IMR-90 (cell line): ENCODE results near the gene ARL6IP6. TPM values are rescaled to one million over a fixed set of nuclear protein-coding genes. Genes with fewer than 3 reads are reported as not detected.

Source experiments
- ATAC-seq: fragments of 200-7000 bp; cut with Tn5 transposase; 2 replicates; pipeline ENCODE4 v1.9.1; 2020; ENCODE audit warnings: low read depth, mild to moderate bottlenecking, moderate library complexity
- BruUV-seq: library from RNA; stranded (reverse); fragments of 400-500 nt; replicated peaks from 2 replicates; lab custom pipeline; 2021; lab: Mats Ljungman, UMichigan
- CTCF ChIA-PET: fragments of 300-600 bp; formaldehyde crosslinking; extraction: SDS; loops from one replicate; lab custom pipeline; 2021; ENCODE audit warnings: antibody characterized with exemption; lab: Yijun Ruan, JAX
- POLR2A ChIA-PET: fragments of 300-600 bp; sonication (Branson Sonifier 250); formaldehyde crosslinking; loops from one replicate; lab custom pipeline; 2022; ENCODE audit warnings: antibody characterized with exemption; ENCODE audit not compliant: unreplicated experiment; lab: Charles Lee
- DNase-seq: peaks from one replicate; pipeline ENCODE4 v3.0.0; 2013
- H2AFZ ChIP-seq: replicated peaks from 2 replicates; pipeline ENCODE3; 2013; ENCODE audit warnings: low read length, mild to moderate bottlenecking; ENCODE audit not compliant: poor library complexity
- H2AK5ac ChIP-seq: 2 replicates; pipeline ENCODE4 v1.6.1; 2013; ENCODE audit warnings: low read depth, low read length, inconsistent platforms
- H2AK9ac ChIP-seq: replicated peaks from 2 replicates; pipeline ENCODE3; 2013; ENCODE audit warnings: mild to moderate bottlenecking, low read depth, low read length, moderate library complexity; ENCODE audit not compliant: poor library complexity
- H2BK120ac ChIP-seq: 2 replicates; pipeline ENCODE4 v1.6.1; 2013; ENCODE audit warnings: low read depth, low read length, inconsistent platforms
- H2BK15ac ChIP-seq: 3 replicates; pipeline ENCODE4 v1.6.1; 2013; ENCODE audit warnings: low read depth, low read length, inconsistent platforms
- H2BK20ac ChIP-seq: 2 replicates; pipeline ENCODE4 v1.6.1; 2013; ENCODE audit warnings: low read depth, mild to moderate bottlenecking, inconsistent platforms, low read length, moderate library complexity
- H2BK5ac ChIP-seq: 2 replicates; pipeline ENCODE4 v1.6.1; 2013; ENCODE audit warnings: mild to moderate bottlenecking, low read depth, low read length, inconsistent platforms; ENCODE audit not compliant: poor library complexity, severe bottlenecking
- H3K14ac ChIP-seq: replicated peaks from 2 replicates; pipeline ENCODE4 v1.6.1; 2013; ENCODE audit warnings: low read depth, low read length, inconsistent platforms
- H3K18ac ChIP-seq: 2 replicates; pipeline ENCODE4 v1.6.1; 2013; ENCODE audit warnings: low read depth, low read length, control low read depth
- H3K23ac ChIP-seq: 2 replicates; pipeline ENCODE4 v1.6.1; 2013; ENCODE audit warnings: low read depth, low read length, inconsistent platforms
- H3K27ac ChIP-seq: 2 replicates; pipeline ENCODE4 v1.5.1; 2013; ENCODE audit warnings: mild to moderate bottlenecking, control low read depth, low read length; ENCODE audit not compliant: insufficient read depth
- H3K27me3 ChIP-seq: 2 replicates; pipeline ENCODE4 v1.6.1; 2013; ENCODE audit warnings: low read length; ENCODE audit not compliant: control insufficient read depth, insufficient read depth
- H3K36me3 ChIP-seq: 2 replicates; pipeline ENCODE4 v1.6.1; 2013; ENCODE audit warnings: low read length, mixed read lengths; ENCODE audit not compliant: control insufficient read depth, insufficient read depth
- H3K4ac ChIP-seq: 2 replicates; pipeline ENCODE4 v1.6.1; 2013; ENCODE audit warnings: low read depth, low read length, inconsistent platforms
- H3K4me1 ChIP-seq: 2 replicates; pipeline ENCODE4 v1.6.1; 2013; ENCODE audit warnings: low read length, mixed read lengths; ENCODE audit not compliant: control insufficient read depth, insufficient read depth
- H3K4me2 ChIP-seq: 2 replicates; pipeline ENCODE4 v1.6.1; 2013; ENCODE audit warnings: low read depth, mild to moderate bottlenecking, control low read depth, low read length, moderate library complexity
- H3K4me3 ChIP-seq: 2 replicates; pipeline ENCODE4 v1.5.1; 2013; ENCODE audit warnings: low read depth, mild to moderate bottlenecking, control low read depth, low read length, moderate library complexity; ENCODE audit not compliant: insufficient read depth
- H3K56ac ChIP-seq: 2 replicates; pipeline ENCODE4 v1.6.1; 2013; ENCODE audit warnings: low read length, inconsistent platforms; ENCODE audit not compliant: insufficient read depth; ENCODE audit errors: extremely low read depth
- H3K79me1 ChIP-seq, 2 experiments: 2 replicates each; pipeline ENCODE4 v1.6.1; 2013; ENCODE audit warnings: low read length in 2 of 2, inconsistent platforms in 1 of 2, low read depth in 1 of 2
- H3K9ac ChIP-seq: 2 replicates; pipeline ENCODE4 v1.6.1; 2013; ENCODE audit warnings: low read depth, low read length, control low read depth
- H3K9me1 ChIP-seq: 2 replicates; pipeline ENCODE4 v1.6.1; 2013; ENCODE audit warnings: low read length, inconsistent platforms; ENCODE audit not compliant: insufficient read depth
- H3K9me3 ChIP-seq: 2 replicates; pipeline ENCODE4 v1.6.1; 2013; ENCODE audit warnings: low read length; ENCODE audit not compliant: control insufficient read depth, insufficient read depth
- H4K20me1 ChIP-seq: 2 replicates; pipeline ENCODE4 v1.6.1; 2013; ENCODE audit warnings: low read length, inconsistent platforms; ENCODE audit not compliant: insufficient read depth
- H4K5ac ChIP-seq: 2 replicates; pipeline ENCODE4 v1.6.1; 2013; ENCODE audit warnings: mild to moderate bottlenecking, low read depth, low read length, control low read depth
- H4K8ac ChIP-seq, 2 experiments: 2 replicates each; pipeline ENCODE4 v1.6.1; 2013; ENCODE audit warnings: low read depth in 2 of 2, low read length in 2 of 2, control low read depth in 1 of 2, inconsistent platforms in 1 of 2
- H4K91ac ChIP-seq: 2 replicates; pipeline ENCODE4 v1.6.1; 2013; ENCODE audit warnings: low read depth, low read length, inconsistent platforms; ENCODE audit not compliant: insufficient read depth
- BHLHE40 ChIP-seq: fragments of 150-350 bp; IDR thresholded peaks from 2 replicates; pipeline ENCODE4 v1.6.1; 2016; ENCODE audit warnings: mild to moderate bottlenecking, low read depth, low read length
- CEBPB ChIP-seq: IDR thresholded peaks from 2 replicates; pipeline ENCODE4 v1.6.1; 2012; ENCODE audit warnings: low read depth, low read length, improper control_type of control experiment
- CHD1 ChIP-seq: IDR thresholded peaks from 2 replicates; pipeline ENCODE4 v1.6.1; 2012; ENCODE audit warnings: low read depth, low read length, improper control_type of control experiment
- ELK1 ChIP-seq: fragments of 150-350 bp; IDR thresholded peaks from 2 replicates; pipeline ENCODE4 v1.6.1; 2016; ENCODE audit warnings: low read depth, mild to moderate bottlenecking, low read length, moderate library complexity, borderline replicate concordance
- FOS ChIP-seq: fragments of 150-350 bp; IDR thresholded peaks from 2 replicates; pipeline ENCODE4 v1.6.1; 2016; ENCODE audit warnings: low read depth, low read length
- MAFK ChIP-seq: IDR thresholded peaks from 2 replicates; pipeline ENCODE4 v1.6.1; 2012; ENCODE audit warnings: low read depth, low read length, improper control_type of control experiment
- MAZ ChIP-seq: IDR thresholded peaks from 2 replicates; pipeline ENCODE4 v1.6.1; 2012; ENCODE audit warnings: low read depth, mild to moderate bottlenecking, low read length, improper control_type of control experiment, moderate library complexity, borderline replicate concordance
- MXI1 ChIP-seq: IDR thresholded peaks from 2 replicates; pipeline ENCODE4 v1.6.1; 2012; ENCODE audit warnings: low read depth, mild to moderate bottlenecking, low read length, moderate library complexity, borderline replicate concordance
- NFE2L2 ChIP-seq: fragments of 150-350 bp; IDR thresholded peaks from 2 replicates; pipeline ENCODE4 v1.6.1; 2016; ENCODE audit warnings: low read depth, mild to moderate bottlenecking, low read length
- POLR2A ChIP-seq: IDR thresholded peaks from 2 replicates; pipeline ENCODE4 v1.6.1; 2012; ENCODE audit warnings: mild to moderate bottlenecking, low read depth, low read length
- RAD21 ChIP-seq: IDR thresholded peaks from 2 replicates; pipeline ENCODE4 v1.6.1; 2012; ENCODE audit warnings: low read length, improper control_type of control experiment
- RCOR1 ChIP-seq: IDR thresholded peaks from 2 replicates; pipeline ENCODE4 v1.6.1; 2012; ENCODE audit warnings: mild to moderate bottlenecking, low read length, improper control_type of control experiment; ENCODE audit not compliant: insufficient replicate concordance
- RFX5 ChIP-seq: IDR thresholded peaks from 2 replicates; pipeline ENCODE4 v1.8.0; 2012; ENCODE audit warnings: low read depth, mild to moderate bottlenecking, low read length, moderate library complexity
- SMC3 ChIP-seq: fragments of 150-350 bp; IDR thresholded peaks from 2 replicates; pipeline ENCODE4 v1.6.1; 2016; ENCODE audit warnings: low read depth, mild to moderate bottlenecking, antibody characterized with exemption, low read length, moderate library complexity
- WGBS, 2 experiments: methylation state at CpG; one replicate each; pipeline versions ENCODE4 v1.1.5 to v1.1.7; 2013; ENCODE audit warnings: missing lambda C conversion rate in 2 of 2; ENCODE audit not compliant: insufficient read length in 1 of 2; ENCODE audit errors: extremely low coverage in 2 of 2; 5-methylcytosine and 5-hydroxymethylcytosine counted together
- dilution Hi-C: fragments of 300-500 bp; cut with HindIII; formaldehyde crosslinking; loops from one replicate; pipeline ENCODE4 v1.14.3; 2018; ENCODE audit warnings: low sequenced_read_pairs; ENCODE audit not compliant: unreplicated experiment
- in situ Hi-C: fragments of 300-500 bp; cut with MboI; formaldehyde crosslinking; loops from 3 replicates; pipeline ENCODE4 v1.14.3; 2019; ENCODE audit warnings: low sequenced_read_pairs, inconsistent platforms, mixed read lengths
- intact Hi-C: fragments of 100-400 bp; cut with micrococcal nuclease; formaldehyde crosslinking; loops from 2 replicates; pipeline ENCODE4 v1.10.0; 2022
- polyA plus RNA-seq, 3 experiments: library from polyadenylated mRNA; depleted of rRNA; stranded (reverse); fragments of >200 nt; gene quantifications; 2 replicates each; pipeline ENCODE4 v1.2.3, GENCODE V29; 2012; ENCODE audit warnings: low replicate concordance in 1 of 3
- total RNA-seq: library from RNA; depleted of rRNA; stranded (reverse); fragments of >200 nt; gene quantifications from 2 replicates; pipeline ENCODE4 v1.2.3, GENCODE V29; 2012
- TF ChIP-seq, protein P1 (sequence below): conservative IDR thresholded peaks from 2 replicates; pipeline ENCODE4 v1.5.1; 2012; ENCODE audit warnings: mild to moderate bottlenecking, low read depth, low read length, improper control_type of control experiment
- TF ChIP-seq, protein P2 (sequence below): fragments of 150-350 bp; IDR thresholded peaks from 2 replicates; pipeline ENCODE4 v1.6.1; 2017; ENCODE audit warnings: mild to moderate bottlenecking, antibody characterized with exemption, low read length, low read depth

The ARL6IP6 gene
- total and polyA plus RNA-seq, 2 of the 4 experiments (the other 2 are of a cell fraction): 4.1 to 14.7 TPM

DNA sequence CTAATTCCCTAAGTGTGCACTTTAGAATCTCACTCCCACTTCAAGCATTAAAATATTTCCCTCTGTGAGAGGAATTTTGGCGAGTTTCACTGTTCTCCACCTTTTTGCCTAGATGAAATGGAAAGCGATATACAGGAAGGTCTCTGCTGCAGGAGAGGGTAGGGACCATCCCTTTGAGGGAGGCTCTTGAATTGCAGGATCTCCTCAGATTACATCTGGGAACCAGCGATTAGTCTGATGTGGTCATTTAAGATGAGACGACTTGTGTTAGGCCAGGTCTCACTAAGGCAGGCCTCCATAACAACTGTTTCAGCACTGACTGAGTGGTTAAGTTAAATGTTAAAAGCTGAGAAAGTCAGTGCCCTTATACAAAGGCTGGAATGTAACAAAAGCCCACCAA is 74.6 kb downstream of the ARL6IP6 start:
- Histone ChIP-seq H2BK20ac (no peak overlapping the region), H2BK120ac (no peak overlapping the region), H3K79me1 (no peaks in the 10 kb centered on the region), H3K4me2 (no peak overlapping the region), H2BK5ac (no peak overlapping the region), H2AK5ac (no peak overlapping the region), H4K8ac (no peak overlapping the region), H3K4me3 (no peak overlapping the region), H2AK9ac (no peak overlapping the region), H3K4me1 (no peaks in the 10 kb centered on the region), H3K9me3 (no peaks in the 10 kb centered on the region), H3K18ac (no peak overlapping the region), H4K20me1 (no peaks in the 10 kb centered on the region), H3K23ac (no peak overlapping the region), H3K27ac (no peak overlapping the region), H2AFZ (no peak overlapping the region), H2BK15ac (no peak overlapping the region), H4K5ac (no peak overlapping the region), H3K9ac (no peak overlapping the region), H3K36me3 (no peaks in the 10 kb centered on the region), H3K9me1 (no peaks in the 10 kb centered on the region), H3K56ac (no peak overlapping the region), H3K14ac (no peak overlapping the region), H3K27me3 (no peaks in the 10 kb centered on the region), H4K91ac (no peak overlapping the region), H3K4ac (no peak overlapping the region)
- ChIA-PET CTCF (no interaction called here), POLR2A (no interaction called here)
- intact Hi-C loops: no loop called here
- DNase-seq (no peak), ATAC-seq (no peak)
- BruUV-seq: no TSS peak
- TF ChIP-seq MAFK (no peak), FOS (no peak), ELK1 (no peak), MAZ (no peak), RFX5 (no peak), RAD21 (no peak), NFE2L2 (no peak), MXI1 (no peak), CEBPB (no peak), POLR2A (no peak), BHLHE40 (no peak), CHD1 (no peak), RCOR1 (no peak), SMC3 (no peak)
- TF ChIP-seq, protein P1, sequence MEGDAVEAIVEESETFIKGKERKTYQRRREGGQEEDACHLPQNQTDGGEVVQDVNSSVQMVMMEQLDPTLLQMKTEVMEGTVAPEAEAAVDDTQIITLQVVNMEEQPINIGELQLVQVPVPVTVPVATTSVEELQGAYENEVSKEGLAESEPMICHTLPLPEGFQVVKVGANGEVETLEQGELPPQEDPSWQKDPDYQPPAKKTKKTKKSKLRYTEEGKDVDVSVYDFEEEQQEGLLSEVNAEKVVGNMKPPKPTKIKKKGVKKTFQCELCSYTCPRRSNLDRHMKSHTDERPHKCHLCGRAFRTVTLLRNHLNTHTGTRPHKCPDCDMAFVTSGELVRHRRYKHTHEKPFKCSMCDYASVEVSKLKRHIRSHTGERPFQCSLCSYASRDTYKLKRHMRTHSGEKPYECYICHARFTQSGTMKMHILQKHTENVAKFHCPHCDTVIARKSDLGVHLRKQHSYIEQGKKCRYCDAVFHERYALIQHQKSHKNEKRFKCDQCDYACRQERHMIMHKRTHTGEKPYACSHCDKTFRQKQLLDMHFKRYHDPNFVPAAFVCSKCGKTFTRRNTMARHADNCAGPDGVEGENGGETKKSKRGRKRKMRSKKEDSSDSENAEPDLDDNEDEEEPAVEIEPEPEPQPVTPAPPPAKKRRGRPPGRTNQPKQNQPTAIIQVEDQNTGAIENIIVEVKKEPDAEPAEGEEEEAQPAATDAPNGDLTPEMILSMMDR: no peak
- TF ChIP-seq, protein P2, sequence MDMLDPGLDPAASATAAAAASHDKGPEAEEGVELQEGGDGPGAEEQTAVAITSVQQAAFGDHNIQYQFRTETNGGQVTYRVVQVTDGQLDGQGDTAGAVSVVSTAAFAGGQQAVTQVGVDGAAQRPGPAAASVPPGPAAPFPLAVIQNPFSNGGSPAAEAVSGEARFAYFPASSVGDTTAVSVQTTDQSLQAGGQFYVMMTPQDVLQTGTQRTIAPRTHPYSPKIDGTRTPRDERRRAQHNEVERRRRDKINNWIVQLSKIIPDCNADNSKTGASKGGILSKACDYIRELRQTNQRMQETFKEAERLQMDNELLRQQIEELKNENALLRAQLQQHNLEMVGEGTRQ: no peak
- in situ Hi-C loops: no loop called here
- WGBS, 2 experiments: no CpG with 5 or more reads among the region's 4 CpGs
- dilution Hi-C loops: no loop called here
